BLaER1 treated with 17β-estradiol and CSF1 and Interleukin-3, amounts not matched to agents 10 nM and 100 nM (cell line): ENCODE measurements around the gene GMPR.

Experiments
- H3K27ac ChIP-seq, 11 experiments: shearing (Covaris generic); formaldehyde crosslinking; 2 replicates each; pipeline ENCODE4 v1.8.1; 2022
- H3K27me3 ChIP-seq, 11 experiments: shearing (Covaris generic); formaldehyde crosslinking; 2 replicates each; pipeline ENCODE4 v1.8.1; 2022
- H3K36me3 ChIP-seq, 11 experiments: shearing (Covaris generic); formaldehyde crosslinking; 2 replicates each; pipeline ENCODE4 v1.8.1; 2022
- H3K4me1 ChIP-seq, 10 experiments: shearing (Covaris generic); formaldehyde crosslinking; 2 replicates each; pipeline ENCODE4 v1.8.1; 2022
- H3K4me2 ChIP-seq, 11 experiments: shearing (Covaris generic); formaldehyde crosslinking; 2 replicates each; pipeline ENCODE4 v1.8.1; 2022
- H3K4me3 ChIP-seq, 10 experiments: shearing (Covaris generic); formaldehyde crosslinking; 2 replicates each; pipeline ENCODE4 v1.8.1; 2022
- H3K9ac ChIP-seq, 11 experiments: shearing (Covaris generic); formaldehyde crosslinking; 2 replicates each; pipeline ENCODE4 v1.8.1; 2022
- H3K9me3 ChIP-seq, 11 experiments: shearing (Covaris generic); formaldehyde crosslinking; replicated peaks in 1 of 11; 2 replicates each; pipeline ENCODE4 v1.8.1; 2022
- H4K20me1 ChIP-seq, 11 experiments: shearing (Covaris generic); formaldehyde crosslinking; 2 replicates each; pipeline ENCODE4 v1.8.1; 2022
- Cebpa-rat ChIP-seq, 11 experiments: shearing (Covaris generic); IDR thresholded peaks; 2 replicates each; pipeline ENCODE4 v1.8.1; 2022

Gene GMPR

DNA sequence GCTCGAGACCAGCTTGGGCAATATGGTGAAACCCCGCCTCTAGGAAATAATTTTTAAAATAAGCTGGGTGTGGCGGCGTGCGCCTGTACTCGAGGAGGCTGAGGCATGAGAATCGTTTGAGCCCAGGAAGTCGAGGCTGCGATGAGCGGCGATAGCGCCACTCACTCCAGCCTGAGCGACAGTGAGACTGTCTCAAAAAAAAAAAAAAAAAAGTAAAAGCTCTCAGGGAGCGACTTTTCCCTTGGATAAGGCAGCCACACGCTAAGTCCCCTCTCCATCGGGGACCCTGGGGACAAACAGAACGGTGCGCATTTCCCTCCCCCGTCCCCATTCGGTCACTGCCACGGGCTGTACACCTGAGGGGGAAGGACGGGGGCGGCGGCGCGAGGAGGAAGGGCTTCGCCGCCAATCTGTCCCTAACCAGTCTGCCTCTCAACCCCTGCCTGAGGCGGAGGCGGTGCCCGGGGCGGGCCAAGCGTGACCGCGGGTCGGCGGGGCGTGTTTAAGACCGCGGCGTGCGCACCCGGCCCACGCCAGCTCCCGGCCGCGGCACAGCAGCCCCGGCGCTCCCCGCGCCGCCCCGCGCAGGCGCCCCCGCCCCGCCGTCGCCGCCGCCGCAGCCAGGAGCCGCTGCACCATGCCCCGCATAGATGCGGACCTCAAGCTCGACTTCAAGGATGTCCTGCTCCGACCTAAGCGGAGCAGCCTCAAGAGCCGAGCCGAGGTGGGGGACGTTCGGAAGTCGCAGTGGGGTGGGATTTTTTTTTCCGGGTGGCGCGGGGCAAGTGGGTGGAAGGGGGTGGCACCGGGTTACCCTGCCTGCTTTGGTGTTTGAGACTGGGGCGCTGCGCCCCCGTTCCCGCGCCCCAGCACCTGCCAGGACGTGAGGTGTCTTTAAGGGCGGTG, at the start of gene GMPR:
GMPR (plus strand) TSS at position 531 of the 906 bp plus-strand sequence; CDS start at position 638, 107 bp downstream.
- Histone ChIP-seq H3K27me3 (peaks cover 30 to 89% (median 47%) of the 10 kb centered on the region in 11 experiments), H4K20me1 (peaks cover 0 to 56% (median 0%) of the 10 kb centered on the region in 11 experiments; a peak in 10 of 22 replicates), H3K36me3 (no peaks in the 10 kb centered on the region), H3K9me3 (no peaks in the 10 kb centered on the region), H3K4me3 (peak within 1 kb of the TSS; percentile 55 to 71 (median 62)), H3K4me2 (peak within 1 kb of the TSS; percentile 85 to 100 (median 98)), H3K4me1 (peaks cover 32 to 47% (median 43%) of the 10 kb centered on the region in 10 experiments), H3K9ac (peak within 1 kb of the TSS; percentile 17 to 69 (median 62); a peak in 21 of 22 replicates), H3K27ac (peak within 1 kb of the TSS in 4 of 11 experiments; percentile 9 to 47 (median 17); a peak in 6 of 22 replicates)
- no peak for TF ChIP-seq Cebpa-rat (IDR thresholded peaks at IDR 0.05)

DNA sequence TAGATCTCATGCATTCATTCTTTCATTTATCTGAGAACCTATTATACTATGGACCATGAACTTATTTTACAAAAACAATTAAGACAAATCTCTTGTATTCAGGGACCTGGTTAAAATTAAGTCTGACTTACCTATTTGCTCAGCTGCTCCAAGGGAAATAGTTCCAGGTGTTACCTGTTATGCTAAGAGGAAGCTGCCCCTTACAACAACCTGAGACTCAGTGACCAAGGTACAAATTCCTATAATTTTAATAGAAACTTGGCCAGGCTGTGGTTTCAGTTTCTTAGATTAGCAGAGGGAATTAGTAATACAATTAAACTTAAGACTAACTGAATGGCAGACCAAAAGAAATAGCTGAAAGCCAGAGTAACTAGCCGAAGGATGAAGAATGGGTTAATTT, 48.2 kb upstream of the GMPR start:
- Histone ChIP-seq H3K9me3 (no peaks in the 10 kb centered on the region), H3K9ac (no peak overlapping the region), H3K27ac (no peak overlapping the region), H3K4me3 (no peak overlapping the region), H4K20me1 (no peaks in the 10 kb centered on the region), H3K36me3 (no peaks in the 10 kb centered on the region), H3K27me3 (no peaks in the 10 kb centered on the region), H3K4me1 (peaks cover 0 to 16% (median 0%) of the 10 kb centered on the region in 10 experiments; a peak in 5 of 20 replicates), H3K4me2 (no peak overlapping the region)
- no peak for TF ChIP-seq Cebpa-rat (IDR thresholded peaks at IDR 0.05)

DNA sequence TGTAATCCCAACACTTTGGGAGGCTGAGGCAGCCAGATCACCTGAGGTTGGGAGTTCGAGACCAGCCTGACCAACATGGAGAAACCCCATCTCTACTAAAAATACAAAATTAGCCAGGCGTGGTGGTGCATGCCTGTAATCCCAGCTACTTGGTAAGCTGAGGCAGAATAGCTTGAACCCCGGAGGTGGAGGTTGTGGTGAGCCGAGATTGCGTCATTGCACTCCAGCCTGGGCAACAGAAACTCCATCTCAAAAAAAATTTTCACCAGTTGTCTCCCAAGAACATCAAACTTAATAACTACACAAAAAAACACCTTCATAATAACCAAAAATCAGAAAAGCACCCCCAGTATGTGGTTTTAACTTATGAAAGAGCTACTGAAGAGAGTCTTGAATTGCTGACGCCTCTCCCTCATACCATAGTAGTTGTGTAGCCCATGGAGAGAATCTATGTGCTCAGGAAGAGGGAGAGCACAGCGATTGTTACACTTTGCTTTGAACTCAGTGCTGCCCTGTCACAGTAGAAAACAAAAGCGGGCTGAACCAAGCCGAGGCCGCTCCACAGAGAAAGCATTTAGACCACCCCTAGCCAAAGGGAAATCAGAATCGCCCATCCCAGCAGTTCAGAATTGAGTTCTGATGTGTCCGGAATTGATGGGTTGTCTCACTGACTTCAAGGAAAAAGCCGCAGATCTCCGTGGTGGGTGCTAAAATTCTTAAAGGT, 42.0 kb upstream of the GMPR start:
- no peak overlapping the region for H3K27ac ChIP-seq
- peaks cover 0 to 11% (median 0%) of the 10 kb centered on the region in 10 experiments; a peak in 2 of 20 replicates for H3K4me1 ChIP-seq
- H3K4me3 ChIP-seq, result no peak overlapping the region
- peaks cover 0 to 10% (median 8%) of the 10 kb centered on the region in 11 experiments; a peak in 13 of 22 replicates for H3K9me3 ChIP-seq
- no peak for TF ChIP-seq Cebpa-rat (IDR thresholded peaks at IDR 0.05)
- no peak overlapping the region for H3K9ac ChIP-seq
- no peaks in the 10 kb centered on the region for H3K36me3 ChIP-seq
- no peak overlapping the region for H3K4me2 ChIP-seq
- H4K20me1 ChIP-seq, result no peaks in the 10 kb centered on the region
- H3K27me3 ChIP-seq, result no peaks in the 10 kb centered on the region

DNA sequence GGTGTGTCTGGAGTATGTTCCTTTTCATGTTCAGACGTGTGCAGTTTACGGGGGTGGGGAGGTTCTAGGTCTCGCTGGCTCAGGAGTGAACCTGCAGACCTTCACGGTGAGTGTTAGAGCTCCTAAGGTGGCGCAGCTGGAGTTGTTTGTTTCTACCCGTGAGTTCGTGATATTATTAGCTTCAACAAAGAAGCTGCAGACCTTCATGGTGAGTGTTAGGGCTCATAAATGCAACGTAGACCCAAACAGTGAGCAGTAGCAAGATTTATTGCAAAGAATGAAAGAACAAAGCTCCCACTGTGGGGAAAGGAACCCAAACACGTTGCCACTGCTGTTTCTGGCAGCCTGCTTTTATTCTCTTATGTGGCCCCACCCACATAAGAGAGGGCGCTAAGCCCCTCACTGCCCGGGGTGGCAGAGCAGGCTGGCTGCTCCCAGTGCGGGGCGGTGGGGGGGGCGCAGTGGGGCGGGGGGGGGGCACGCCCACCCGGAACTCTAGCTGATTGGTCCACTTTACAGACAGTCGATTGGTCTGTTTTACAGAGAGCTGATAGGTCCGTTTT, 41.3 kb upstream of the GMPR start:
- peaks cover 0 to 11% (median 0%) of the 10 kb centered on the region in 10 experiments; a peak in 2 of 20 replicates for H3K4me1 ChIP-seq
- no peak overlapping the region for H3K9ac ChIP-seq
- peaks cover 0 to 10% (median 8%) of the 10 kb centered on the region in 11 experiments; a peak in 13 of 22 replicates for H3K9me3 ChIP-seq
- H3K27me3 ChIP-seq, result no peaks in the 10 kb centered on the region
- TF ChIP-seq Cebpa-rat (IDR thresholded peaks at IDR 0.05), result no peak
- H3K4me2 ChIP-seq, result no peak overlapping the region
- no peak overlapping the region for H3K27ac ChIP-seq
- H4K20me1 ChIP-seq, result no peaks in the 10 kb centered on the region
- no peaks in the 10 kb centered on the region for H3K36me3 ChIP-seq
- H3K4me3 ChIP-seq, result no peak overlapping the region

DNA sequence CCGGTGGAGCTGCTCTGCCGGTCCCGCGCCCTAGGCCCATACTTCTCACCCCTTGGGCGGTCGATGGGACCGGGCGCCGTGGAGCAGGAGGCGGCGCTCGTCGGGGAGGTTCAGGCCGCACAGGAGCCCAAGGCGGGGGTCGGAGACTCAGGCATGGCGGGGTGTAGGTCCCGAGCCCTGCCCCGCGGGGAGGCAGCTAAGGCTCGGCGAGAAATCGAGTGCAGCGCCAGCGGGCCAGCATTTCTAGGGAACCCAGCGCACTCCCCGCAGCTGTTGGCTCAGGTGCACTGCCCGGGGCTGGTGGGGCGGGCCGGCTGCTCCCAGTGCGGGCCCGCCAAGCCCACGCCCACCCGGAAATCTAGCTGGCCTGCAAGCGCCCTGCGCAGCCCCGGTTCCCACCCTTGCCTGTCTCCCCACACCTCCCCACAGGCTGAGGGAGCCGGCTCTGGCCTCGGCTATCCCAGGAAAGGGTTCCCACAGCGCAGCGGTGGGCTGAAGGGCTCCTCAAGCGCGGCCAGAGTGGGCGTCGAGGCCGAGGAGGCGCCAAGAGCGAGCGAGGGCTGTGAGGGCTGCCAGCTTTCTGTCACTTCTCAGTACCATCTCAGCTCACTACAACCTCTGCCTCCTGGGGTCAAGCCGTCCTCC, 40.2 kb upstream of the GMPR start:
- no peaks in the 10 kb centered on the region for H4K20me1 ChIP-seq
- no peaks in the 10 kb centered on the region for H3K27me3 ChIP-seq
- no peak overlapping the region for H3K4me2 ChIP-seq
- H3K27ac ChIP-seq, result no peak overlapping the region
- H3K9me3 ChIP-seq, result peaks cover 0 to 10% (median 8%) of the 10 kb centered on the region in 11 experiments; a peak in 13 of 22 replicates
- H3K36me3 ChIP-seq, result no peaks in the 10 kb centered on the region
- no peak overlapping the region for H3K9ac ChIP-seq
- H3K4me3 ChIP-seq, result no peak overlapping the region
- no peak for TF ChIP-seq Cebpa-rat (IDR thresholded peaks at IDR 0.05)
- H3K4me1 ChIP-seq, result peaks cover 0 to 11% (median 0%) of the 10 kb centered on the region in 10 experiments; a peak in 2 of 20 replicates

DNA sequence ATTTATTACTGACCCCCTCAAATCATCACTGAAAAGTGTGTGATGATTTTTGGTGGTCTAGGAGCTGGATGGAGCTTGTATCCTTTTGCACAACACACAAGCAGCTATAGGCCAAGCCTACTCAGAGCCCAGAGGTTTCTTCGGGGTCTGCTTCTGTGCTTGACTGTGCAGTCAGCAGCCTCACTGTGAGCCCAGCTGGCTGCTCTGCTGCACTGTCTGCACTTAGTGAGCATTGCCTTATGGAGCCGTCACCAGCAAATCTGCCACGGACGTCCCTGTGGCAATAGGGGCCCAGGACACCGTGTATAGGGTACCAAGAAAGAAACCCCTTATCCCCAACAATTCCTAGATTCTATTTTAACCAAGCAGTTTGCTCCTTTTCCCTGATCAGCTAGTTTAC, 38.6 kb upstream of the GMPR start:
- Histone ChIP-seq H3K4me2 (no peak overlapping the region), H3K4me3 (no peak overlapping the region), H3K27me3 (no peaks in the 10 kb centered on the region), H3K27ac (no peak overlapping the region), H3K9ac (no peak overlapping the region), H3K36me3 (no peaks in the 10 kb centered on the region), H4K20me1 (no peaks in the 10 kb centered on the region), H3K9me3 (peaks cover 0 to 10% (median 8%) of the 10 kb centered on the region in 11 experiments; a peak in 13 of 22 replicates), H3K4me1 (peaks cover 4 to 14% (median 13%) of the 10 kb centered on the region in 10 experiments)
- TF ChIP-seq Cebpa-rat (IDR thresholded peaks at IDR 0.05), result no peak

DNA sequence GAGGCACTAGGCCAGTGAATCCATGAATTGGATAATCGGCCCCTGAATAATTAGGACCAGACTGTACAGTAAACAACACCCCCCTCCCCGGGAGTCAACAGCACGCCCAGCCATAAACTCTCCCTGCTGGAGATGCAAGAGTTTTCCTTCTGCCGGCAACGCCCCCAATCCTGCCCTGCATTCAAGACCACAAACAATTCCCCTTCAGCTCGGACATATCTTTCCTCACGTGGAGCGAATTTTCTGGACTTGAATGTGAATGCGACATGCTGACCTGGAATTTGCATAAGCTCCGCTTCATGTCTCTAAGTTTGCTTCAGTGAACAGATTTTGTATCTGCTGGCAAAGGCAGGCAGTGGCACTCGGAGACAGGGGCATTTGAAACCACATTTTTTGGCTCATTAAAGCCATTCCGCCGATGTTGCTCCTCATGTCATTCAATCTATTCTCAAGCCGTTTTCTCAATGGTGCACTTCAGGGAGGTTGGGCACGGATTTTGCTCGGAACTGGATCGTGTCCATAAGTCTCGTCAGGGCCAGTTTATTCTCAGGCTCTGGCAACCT, 38.0 kb upstream of the GMPR start:
- H3K4me3 ChIP-seq, result no peak overlapping the region
- H3K27ac ChIP-seq, result no peak overlapping the region
- TF ChIP-seq Cebpa-rat (IDR thresholded peaks at IDR 0.05), result no peak
- no peaks in the 10 kb centered on the region for H3K36me3 ChIP-seq
- H3K27me3 ChIP-seq, result no peaks in the 10 kb centered on the region
- H4K20me1 ChIP-seq, result no peaks in the 10 kb centered on the region
- peaks cover 10 to 19% (median 17%) of the 10 kb centered on the region in 10 experiments for H3K4me1 ChIP-seq
- peaks cover 0 to 10% (median 8%) of the 10 kb centered on the region in 11 experiments; a peak in 13 of 22 replicates for H3K9me3 ChIP-seq
- no peak overlapping the region for H3K9ac ChIP-seq
- H3K4me2 ChIP-seq, result no peak overlapping the region

DNA sequence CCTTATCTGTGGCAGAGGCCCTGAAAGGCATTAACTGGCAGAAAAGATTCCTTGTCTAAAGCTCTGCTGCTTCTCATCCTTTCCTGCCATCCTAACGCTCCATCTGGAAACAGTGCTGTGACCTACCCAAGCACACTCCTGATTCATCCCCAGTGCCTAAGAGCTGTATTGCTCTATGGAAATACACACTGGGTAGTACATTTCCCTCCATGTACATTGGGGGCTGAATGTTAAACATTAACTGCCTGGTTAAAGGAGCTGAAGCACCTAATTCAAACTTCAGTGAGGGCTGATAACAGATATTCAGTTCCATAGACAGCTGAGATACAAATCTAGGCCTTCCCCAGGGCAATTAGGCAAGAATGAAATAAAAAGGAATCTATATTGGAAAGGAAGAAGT, 36.7 kb upstream of the GMPR start:
- H3K9ac ChIP-seq, result no peak overlapping the region
- no peaks in the 10 kb centered on the region for H3K27me3 ChIP-seq
- H4K20me1 ChIP-seq, result no peaks in the 10 kb centered on the region
- no peaks in the 10 kb centered on the region for H3K36me3 ChIP-seq
- no peak for TF ChIP-seq Cebpa-rat (IDR thresholded peaks at IDR 0.05)
- peaks cover 0 to 10% (median 8%) of the 10 kb centered on the region in 11 experiments; a peak in 13 of 22 replicates for H3K9me3 ChIP-seq
- no peak overlapping the region for H3K4me3 ChIP-seq
- no peak overlapping the region for H3K27ac ChIP-seq
- H3K4me2 ChIP-seq, result no peak overlapping the region
- peaks cover 22 to 32% (median 30%) of the 10 kb centered on the region in 10 experiments for H3K4me1 ChIP-seq
